ENCODE data around the gene NXNL1.

- TF ChIP-seq CTCF (conservative IDR thresholded peaks at IDR 0.05) (no peak), ZFX (IDR thresholded peaks at IDR 0.05) (no peak)
Observed at GRCh38 chr19:17454576-17455071, 6.1 kb downstream of the NXNL1 start.

Data from C4-2B (cell line).